22Rv1 (cell line): ENCODE measurements around the gene CSNK1D.
"Not testable (repeated sequence)": the region's sequence is repeated elsewhere in the genome, so short reads cannot be mapped to it uniquely, and the experiment has no call there.

ENCODE experiments used
- H3K27ac ChIP-seq: fragments of 450-650 bp; 2 replicates; pipeline ENCODE4 v1.5.1; 2017
- ZFX ChIP-seq: fragments of 450-650 bp; IDR thresholded peaks from 2 replicates; pipeline ENCODE4 v1.6.1; 2017; ENCODE audit warnings: antibody characterized with exemption, borderline replicate concordance
- TF ChIP-seq, protein P1 (sequence below): fragments of 450-650 bp; IDR thresholded peaks from 2 replicates; pipeline ENCODE4 v1.5.1; 2017; ENCODE audit warnings: mild to moderate bottlenecking

The CSNK1D gene

DNA sequence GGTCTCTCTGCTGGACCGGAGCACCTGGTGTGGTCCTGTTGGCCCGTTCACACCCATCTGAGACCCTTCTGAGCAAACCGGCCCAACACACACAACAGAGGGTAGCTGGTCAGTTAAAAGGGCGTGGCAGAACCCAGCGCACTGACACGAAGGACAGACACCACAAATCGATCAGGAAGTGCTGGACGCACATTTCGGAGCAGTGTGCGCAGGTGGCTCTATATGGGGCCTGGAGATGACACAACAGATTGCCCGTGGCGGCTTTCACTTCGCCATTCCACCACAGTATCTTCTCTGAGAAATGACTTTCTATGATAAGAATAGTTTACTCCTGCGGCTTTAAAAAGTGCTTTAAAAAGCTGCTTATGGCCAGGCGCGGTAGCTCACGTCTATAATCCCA, 73.4 kb downstream of the CSNK1D start:
- H3K27ac ChIP-seq, result no peak overlapping the region
- TF ChIP-seq, protein P1, sequence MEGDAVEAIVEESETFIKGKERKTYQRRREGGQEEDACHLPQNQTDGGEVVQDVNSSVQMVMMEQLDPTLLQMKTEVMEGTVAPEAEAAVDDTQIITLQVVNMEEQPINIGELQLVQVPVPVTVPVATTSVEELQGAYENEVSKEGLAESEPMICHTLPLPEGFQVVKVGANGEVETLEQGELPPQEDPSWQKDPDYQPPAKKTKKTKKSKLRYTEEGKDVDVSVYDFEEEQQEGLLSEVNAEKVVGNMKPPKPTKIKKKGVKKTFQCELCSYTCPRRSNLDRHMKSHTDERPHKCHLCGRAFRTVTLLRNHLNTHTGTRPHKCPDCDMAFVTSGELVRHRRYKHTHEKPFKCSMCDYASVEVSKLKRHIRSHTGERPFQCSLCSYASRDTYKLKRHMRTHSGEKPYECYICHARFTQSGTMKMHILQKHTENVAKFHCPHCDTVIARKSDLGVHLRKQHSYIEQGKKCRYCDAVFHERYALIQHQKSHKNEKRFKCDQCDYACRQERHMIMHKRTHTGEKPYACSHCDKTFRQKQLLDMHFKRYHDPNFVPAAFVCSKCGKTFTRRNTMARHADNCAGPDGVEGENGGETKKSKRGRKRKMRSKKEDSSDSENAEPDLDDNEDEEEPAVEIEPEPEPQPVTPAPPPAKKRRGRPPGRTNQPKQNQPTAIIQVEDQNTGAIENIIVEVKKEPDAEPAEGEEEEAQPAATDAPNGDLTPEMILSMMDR, result no peak
- TF ChIP-seq ZFX, result no peak

DNA sequence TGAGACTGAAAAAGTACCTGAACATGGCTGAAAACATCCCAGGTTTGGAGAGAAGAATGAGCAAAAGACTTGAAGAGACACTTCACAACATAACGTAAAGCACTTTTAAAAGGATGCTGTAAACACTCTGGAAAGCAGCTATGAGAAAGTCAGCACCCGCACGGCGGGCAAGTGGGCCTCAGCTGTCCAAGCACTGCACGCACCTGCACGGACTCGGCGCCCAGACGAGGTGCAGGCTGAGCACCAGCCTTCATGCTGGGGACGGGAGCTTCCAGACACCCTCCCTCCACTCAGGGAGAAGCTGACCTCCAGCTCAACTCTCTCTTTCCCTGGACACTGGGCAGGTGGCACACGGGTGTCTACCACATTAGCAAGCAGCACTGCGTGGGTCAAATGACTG, 74.0 kb downstream of the CSNK1D start:
- TF ChIP-seq ZFX, result no peak
- TF ChIP-seq, protein P1, result no peak

DNA sequence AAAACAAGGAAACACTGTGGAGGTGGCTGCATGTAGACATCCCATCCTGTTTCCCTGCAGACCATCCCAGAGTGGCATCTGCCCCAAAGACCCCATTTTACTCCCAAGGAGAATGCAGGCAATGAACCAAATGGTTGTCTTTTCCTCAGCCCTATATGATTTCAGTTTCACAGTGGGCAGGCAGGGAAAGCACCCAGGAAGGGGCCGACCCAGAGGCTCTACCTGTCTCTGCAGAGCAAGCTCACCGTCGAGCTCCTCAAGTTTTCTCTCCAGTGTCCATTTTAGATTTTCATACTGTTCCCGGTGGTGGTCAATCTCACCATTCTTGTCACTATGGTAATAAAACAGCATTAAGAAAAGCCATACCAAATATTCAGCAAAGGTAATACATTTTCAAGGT, 75.4 kb downstream of the CSNK1D start:
- TF ChIP-seq, protein P1, result no peak
- no peak for TF ChIP-seq ZFX
- H3K27ac ChIP-seq, result no peak overlapping the region

More for the DNA sequence above, 74.0 kb downstream of the CSNK1D start:
- no peak overlapping the region for H3K27ac ChIP-seq

DNA sequence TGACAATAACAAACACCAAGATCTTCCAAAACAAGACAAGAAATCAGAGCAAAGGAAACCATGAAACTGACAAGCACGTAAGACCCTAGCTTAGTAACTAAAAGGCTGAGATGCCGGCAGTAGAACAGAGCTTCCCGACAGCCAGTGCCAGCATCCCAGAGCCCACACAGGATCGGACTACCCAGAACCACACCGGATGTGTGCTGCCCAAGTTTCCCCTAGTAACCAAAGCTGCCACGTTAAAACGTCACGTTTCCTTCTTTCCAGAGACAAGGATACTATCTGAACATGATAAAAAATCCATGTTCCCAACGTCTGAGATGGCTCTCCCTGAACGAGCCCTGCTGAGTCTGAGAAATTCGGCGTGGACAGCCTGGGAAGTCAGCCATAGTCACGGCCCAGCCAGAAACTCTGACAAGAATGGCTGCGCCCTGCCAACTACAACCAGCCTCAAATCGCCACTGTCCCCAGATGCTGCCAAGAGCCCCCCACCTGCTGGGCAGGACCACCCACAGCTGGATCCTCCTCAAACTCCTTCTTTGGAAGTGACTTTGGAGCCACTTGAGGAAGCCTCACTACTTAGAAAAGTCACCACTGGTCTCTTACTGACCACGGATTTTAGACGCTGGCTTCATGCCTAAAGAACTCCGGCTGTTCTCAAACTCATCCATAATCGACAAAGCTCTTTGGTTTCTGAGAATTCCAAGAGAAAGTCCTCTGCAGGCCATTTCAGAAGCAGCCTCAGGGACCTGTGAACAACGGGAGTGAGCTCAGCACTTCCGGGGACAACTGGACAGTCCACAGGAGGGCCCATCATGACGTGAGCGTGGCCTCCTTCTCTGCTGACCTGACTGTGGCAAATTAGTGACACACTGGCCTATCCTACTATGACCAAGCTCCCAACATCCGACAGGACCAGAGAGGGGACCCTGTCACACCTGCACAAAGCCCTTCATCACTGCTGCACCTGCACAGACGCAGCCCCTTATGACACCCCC, 77.5 kb downstream of the CSNK1D start:
- no peak overlapping the region for H3K27ac ChIP-seq
- TF ChIP-seq, protein P1, result no peak
- TF ChIP-seq ZFX, result no peak

DNA sequence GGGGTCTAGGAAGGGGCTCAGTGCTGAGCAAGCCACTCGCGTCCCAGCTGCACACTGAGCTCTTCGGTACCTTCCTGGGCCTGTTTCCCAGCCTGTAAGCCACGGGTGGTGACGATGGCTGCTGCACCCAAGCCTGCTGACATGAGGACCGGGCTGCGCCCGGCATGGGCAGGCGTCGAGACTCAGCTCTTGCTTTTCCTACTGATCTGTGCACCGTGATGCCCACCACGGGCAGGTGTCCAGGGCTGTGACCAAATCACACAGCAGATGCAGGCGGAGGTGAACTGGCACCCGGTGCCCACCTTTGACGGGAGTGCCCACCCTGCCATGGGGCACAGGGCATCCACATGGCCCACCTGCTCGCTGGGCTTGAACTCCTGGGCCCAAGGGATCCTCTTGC, 78.7 kb downstream of the CSNK1D start:
- H3K27ac ChIP-seq, result no peak overlapping the region
- TF ChIP-seq, protein P1, result no peak
- no peak for TF ChIP-seq ZFX

DNA sequence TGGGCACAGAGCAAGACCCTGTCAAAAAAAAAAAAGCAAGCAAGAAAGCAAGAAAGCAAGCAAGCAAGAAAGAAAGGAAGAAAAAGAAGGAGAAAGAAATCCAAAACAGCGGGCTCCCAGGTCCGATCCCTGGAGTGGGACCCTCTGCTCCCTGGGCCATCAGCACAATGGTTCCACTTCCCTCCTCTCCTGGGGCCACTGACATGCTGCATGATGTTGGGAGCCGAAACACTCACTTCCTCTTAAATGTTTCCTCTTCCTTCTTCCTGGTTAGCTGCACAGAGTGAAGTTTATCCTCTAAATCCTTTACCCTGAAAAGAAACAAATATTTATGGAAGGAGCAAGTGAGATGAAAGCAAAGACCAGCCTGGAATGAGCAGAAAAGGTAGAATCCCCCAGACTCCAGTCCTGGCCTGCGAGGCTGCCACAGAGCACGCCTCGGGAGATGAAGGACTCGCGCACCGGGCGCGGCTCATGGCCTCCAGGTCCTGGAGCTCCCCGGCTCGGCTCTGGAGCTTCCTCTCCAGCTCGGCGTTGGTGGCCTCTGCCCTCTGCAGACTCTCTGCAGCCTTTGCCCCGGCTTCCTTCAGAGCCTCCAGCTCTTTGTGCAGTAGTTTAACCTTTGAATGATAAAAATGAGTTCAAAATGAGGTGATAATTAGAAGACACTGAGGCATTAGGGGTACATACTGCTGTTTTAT, 79.8 kb downstream of the CSNK1D start:
- TF ChIP-seq, protein P1, result no peak
- no peak overlapping the region for H3K27ac ChIP-seq

DNA sequence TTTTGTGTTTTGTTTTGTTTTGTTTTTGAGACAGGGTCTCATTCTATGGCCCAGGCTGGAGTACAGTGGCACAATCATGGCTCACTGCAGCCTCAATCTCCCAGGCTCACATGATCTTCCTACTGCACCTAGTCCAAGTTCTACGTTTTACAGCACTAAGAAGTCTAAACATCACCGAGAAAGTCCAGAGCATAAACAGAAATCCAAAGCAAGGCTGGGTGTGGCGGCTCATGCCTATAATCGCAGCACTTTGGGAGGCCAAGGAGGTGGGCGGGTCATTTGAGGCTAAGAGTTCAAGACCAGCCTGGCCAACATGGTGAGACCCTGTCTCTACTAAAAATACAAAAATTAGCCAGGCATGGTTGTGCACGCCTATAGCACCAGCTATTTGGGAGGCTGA, 80.5 kb downstream of the CSNK1D start:
- H3K27ac ChIP-seq, result not testable (repeated sequence)
